HG03280 (cell line): ENCODE data around the gene PPP4R2.
"Not testable (repeated sequence)": the region's sequence is repeated elsewhere in the genome, so short reads cannot be mapped to it uniquely, and the experiment has no call there.

Experiments used
- ATAC-seq: cut with Tn5 transposase; IDR thresholded peaks from one replicate; pipeline ENCODE4 v1.9.1; 2021; ENCODE audit warnings: mild to moderate bottlenecking, moderate library complexity; ENCODE audit not compliant: unreplicated experiment

PPP4R2 gene

GRCh38 chr3:72976281-72976741 is 20.3 kb upstream of the PPP4R2 start:
- ATAC-seq: no peak

GRCh38 chr3:72977060-72977808 is 19.4 kb upstream of the PPP4R2 start:
- no peak for ATAC-seq

- no peak for ATAC-seq
These were observed 13.8 kb upstream of the PPP4R2 start for GRCh38 chr3:72982609-72983366.

GRCh38 chr3:72985576-72985975 is 11.0 kb upstream of the PPP4R2 start:
- no peak for ATAC-seq

GRCh38 chr3:72990701-72991395 is 5.8 kb upstream of the PPP4R2 start:
- ATAC-seq: no peak

GRCh38 chr3:72991522-72991921 is 5.1 kb upstream of the PPP4R2 start:
- no peak for ATAC-seq

- ATAC-seq: no peak
These were observed 3.2 kb upstream of the PPP4R2 start for GRCh38 chr3:72993391-72993790.

- ATAC-seq: no peak
These were observed 1.3 kb upstream of the PPP4R2 start for GRCh38 chr3:72995337-72995736.

GRCh38 chr3:72996121-72996472 is 514 bp upstream of the PPP4R2 start:
- ATAC-seq: no peak

- ATAC-seq: peak; percentile 24
These were observed 880 bp downstream of the PPP4R2 start for GRCh38 chr3:72997421-72997961.

GRCh38 chr3:72998466-72998865 is 1.9 kb downstream of the PPP4R2 start:
- ATAC-seq: no peak

GRCh38 chr3:72999951-73000350 is 3.3 kb downstream of the PPP4R2 start:
- no peak for ATAC-seq

GRCh38 chr3:73003050-73003449 is 6.4 kb downstream of the PPP4R2 start:
- not testable (repeated sequence) for ATAC-seq

- ATAC-seq: no peak
These were observed 7.7 kb downstream of the PPP4R2 start for GRCh38 chr3:73004316-73004715.

- ATAC-seq: no peak
These were observed 11.5 kb downstream of the PPP4R2 start for GRCh38 chr3:73007992-73008712.

GRCh38 chr3:73009008-73009407 is 12.4 kb downstream of the PPP4R2 start:
- ATAC-seq: no peak

GRCh38 chr3:73009750-73010149 is 13.1 kb downstream of the PPP4R2 start:
- no peak for ATAC-seq

- ATAC-seq: no peak
These were observed 13.5 kb downstream of the PPP4R2 start for GRCh38 chr3:73010158-73010557.

- ATAC-seq: no peak
These were observed 21.7 kb downstream of the PPP4R2 start for GRCh38 chr3:73018298-73018697.

GRCh38 chr3:73018790-73019441 is 22.3 kb downstream of the PPP4R2 start:
- no peak for ATAC-seq
